GM12873 (cell line): ENCODE results near the gene BPIFA1.

Experiments used
- CTCF ChIP-seq: IDR thresholded peaks from 2 replicates; pipeline ENCODE4 v1.5.1; 2012; ENCODE audit warnings: low read depth, mild to moderate bottlenecking, moderate library complexity, low read length, control low read depth; ENCODE audit not compliant: insufficient read depth; ENCODE audit errors: missing control alignments

Gene BPIFA1

GRCh38 chr20:33277471-33278441 is 42.0 kb downstream of the BPIFA1 start:
- TF ChIP-seq CTCF: no peak

DNA sequence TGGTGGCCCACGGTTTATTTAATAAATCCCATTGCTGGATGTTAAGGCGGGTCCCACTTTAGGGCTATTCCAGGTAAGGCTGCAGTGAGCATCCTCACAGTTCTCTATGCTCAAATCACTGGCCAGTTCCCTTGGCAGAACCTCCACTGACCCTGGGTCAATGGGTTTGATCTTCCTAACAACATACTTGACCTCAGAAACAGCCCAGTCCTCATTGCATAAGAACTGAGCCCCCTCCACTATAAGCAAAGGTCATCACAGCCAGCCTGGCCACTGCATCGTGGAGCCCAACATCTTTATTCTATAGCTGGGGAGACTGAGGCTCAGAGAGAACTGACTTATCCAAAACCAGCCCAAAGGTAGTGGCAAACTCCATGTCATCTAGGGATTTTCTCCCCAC is 42.9 kb downstream of the BPIFA1 start:
- TF ChIP-seq CTCF: no peak

GRCh38 chr20:33279261-33279910 is 43.6 kb downstream of the BPIFA1 start:
- no peak for TF ChIP-seq CTCF

GRCh38 chr20:33280000-33280680 is 44.3 kb downstream of the BPIFA1 start:
- no peak for TF ChIP-seq CTCF

- no peak for TF ChIP-seq CTCF
Observed at GRCh38 chr20:33280775-33281174, 45.0 kb downstream of the BPIFA1 start.

DNA sequence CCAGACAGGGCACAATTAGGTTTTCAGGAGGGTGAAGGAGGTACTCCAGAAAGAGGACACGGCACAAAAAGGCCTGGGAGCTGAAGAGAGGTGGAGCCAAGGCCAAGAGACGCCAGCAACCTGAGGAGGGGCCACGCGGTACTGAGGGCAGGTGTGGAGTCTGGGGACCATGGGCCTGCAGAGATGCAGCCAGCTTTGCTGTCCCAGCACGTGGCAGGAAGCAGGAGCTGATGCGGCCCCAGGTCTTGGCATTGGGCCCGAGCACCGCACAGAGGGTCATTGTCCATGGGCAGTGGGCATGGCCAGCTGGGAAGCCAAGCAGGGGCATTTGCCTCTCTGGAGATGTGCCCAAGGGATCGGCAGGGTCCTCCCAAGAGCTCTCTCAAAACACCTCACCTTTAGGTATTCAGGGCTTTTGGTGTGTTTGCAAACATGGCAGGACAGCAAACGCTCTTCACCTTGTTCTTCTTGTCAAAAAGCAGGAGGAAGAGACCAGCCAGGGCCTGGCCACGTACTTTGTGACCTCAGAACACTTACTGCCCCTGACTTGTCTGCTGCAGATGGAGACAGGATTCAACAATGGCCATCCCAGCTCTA is 45.9 kb downstream of the BPIFA1 start:
- TF ChIP-seq CTCF: no peak
